A549 (cell line): ENCODE measurements around the gene MGMT. TPM values are rescaled to one million over a fixed set of nuclear protein-coding genes. Genes with fewer than 3 reads are reported as not detected.
A peak's percentile ranks its signal among the peaks of the same experiment; 100 is the strongest.

ENCODE experiments used
- ATAC-seq, 2 experiments: fragments of 200-7000 bp in 1 of 2; fragments of >200 bp in 1 of 2; cut with Nextera tagmentation in 1 of 2; cut with Tn5 transposase in 1 of 2; 3 replicates each; pipeline versions ENCODE4 v1.8.0 to v1.9.1; 2018 to 2020; ENCODE audit warnings: mild to moderate bottlenecking in 1 of 2, moderate library complexity in 1 of 2
- CTCF ChIA-PET: fragments of 300-600 bp; sonication (Branson Sonifier 250); formaldehyde crosslinking; extraction: SDS; loops from one replicate; lab custom pipeline; 2021; ENCODE audit warnings: antibody characterized with exemption, inconsistent platforms; lab: Yijun Ruan, JAX
- POLR2A ChIA-PET: fragments of 350-600 bp; formaldehyde crosslinking; extraction: SDS; loops from one replicate; lab custom pipeline; 2021; ENCODE audit warnings: antibody characterized with exemption, inconsistent platforms; lab: Yijun Ruan, JAX
- DNase-seq, 2 experiments: peaks; one replicate each; pipeline versions ENCODE4 v3.0.0 to v3.0.0-alpha.2; 2011 to 2016; ENCODE audit warnings: low read depth in 1 of 2, low spot score in 1 of 2
- FAIRE-seq: peaks from 2 replicates; lab custom pipeline; 2011; peaks lifted over from hg19 to GRCh38; lab: Jason Lieb, UNC
- H3K27ac ChIP-seq, 2 experiments: fragments of >200 bp; sonication (Bioruptor Twin); formaldehyde crosslinking; 3 replicates each; pipeline ENCODE4 v1.5.1; 2016 to 2017
- H3K4me1 ChIP-seq: fragments of >200 bp; sonication (Bioruptor Twin); formaldehyde crosslinking; 3 replicates; pipeline ENCODE4 v1.6.1; 2016
- H3K4me2 ChIP-seq: fragments of >200 bp; sonication (Bioruptor Twin); formaldehyde crosslinking; 3 replicates; pipeline ENCODE4 v1.6.1; 2016
- H3K4me3 ChIP-seq: fragments of >200 bp; sonication (Bioruptor Twin); formaldehyde crosslinking; 3 replicates; pipeline ENCODE4 v1.5.1; 2016
- H3K9me3 ChIP-seq: fragments of >200 bp; sonication (Bioruptor Twin); formaldehyde crosslinking; 3 replicates; pipeline ENCODE4 v1.6.1; 2016
- BHLHE40 ChIP-seq: IDR thresholded peaks from 2 replicates; pipeline ENCODE4 v1.6.1; 2012; ENCODE audit warnings: low read depth, low read length, inconsistent platforms
- CBX8 ChIP-seq: fragments of 200-600 bp; sonication (generic); IDR thresholded peaks from 2 replicates; pipeline ENCODE4 v1.6.1; 2016
- CEBPB ChIP-seq, 2 experiments: fragments of >200 bp in 1 of 2; sonication (Bioruptor Twin) in 1 of 2; formaldehyde crosslinking in 1 of 2; IDR thresholded peaks; 2 replicates each; pipeline ENCODE4 v1.6.1; 2012 to 2016
- CHD2 ChIP-seq: fragments of 150-350 bp; IDR thresholded peaks from 2 replicates; pipeline ENCODE4 v1.6.1; 2014; ENCODE audit warnings: low read length; ENCODE audit not compliant: partially characterized antibody
- CHD4 ChIP-seq: fragments of 200-600 bp; sonication (generic); IDR thresholded peaks from 2 replicates; pipeline ENCODE4 v1.6.1; 2016; ENCODE audit warnings: antibody characterized with exemption, mild to moderate bottlenecking, borderline replicate concordance
- EHF ChIP-seq: fragments of 250-450 bp; sonication (Bioruptor Pico); IDR thresholded peaks from 2 replicates; pipeline ENCODE4 v1.5.0; 2020; ENCODE audit warnings: mild to moderate bottlenecking
- EHMT2 ChIP-seq: fragments of 200-600 bp; sonication (generic); IDR thresholded peaks from 2 replicates; pipeline ENCODE4 v1.6.1; 2016; ENCODE audit warnings: antibody characterized with exemption, low read depth, mild to moderate bottlenecking, moderate library complexity
- FOSL2 ChIP-seq, 2 experiments: fragments of 450-650 bp in 1 of 2; fragments of >200 bp in 1 of 2; sonication (Bioruptor Twin) in 1 of 2; formaldehyde crosslinking; IDR thresholded peaks; 2 replicates each; pipeline versions ENCODE4 v1.5.0 to v1.6.1; 2016 to 2020; ENCODE audit warnings: mild to moderate bottlenecking in 1 of 2, moderate library complexity in 1 of 2
- FOXS1 ChIP-seq: fragments of 250-450 bp; sonication (Bioruptor Pico); IDR thresholded peaks from 2 replicates; pipeline ENCODE4 v1.5.0; 2020; ENCODE audit warnings: mild to moderate bottlenecking, moderate library complexity
- GATA3 ChIP-seq: IDR thresholded peaks from 2 replicates; pipeline ENCODE4 v1.6.1; 2012; ENCODE audit warnings: borderline replicate concordance
- HDAC2 ChIP-seq: fragments of 200-600 bp; sonication (generic); IDR thresholded peaks from 2 replicates; pipeline ENCODE4 v1.6.1; 2016
- HMGXB4 ChIP-seq: fragments of 250-450 bp; sonication (Bioruptor Pico); IDR thresholded peaks from 2 replicates; pipeline ENCODE4 v1.5.0; 2021; ENCODE audit warnings: mild to moderate bottlenecking, moderate library complexity, borderline replicate concordance
- HOXA7 ChIP-seq: fragments of 250-450 bp; sonication (Bioruptor Pico); IDR thresholded peaks from 2 replicates; pipeline ENCODE4 v1.5.0; 2020; ENCODE audit warnings: mild to moderate bottlenecking, moderate library complexity
- HOXB13 ChIP-seq: fragments of 250-450 bp; sonication (Bioruptor Pico); IDR thresholded peaks from 2 replicates; pipeline ENCODE4 v1.5.0; 2020; ENCODE audit warnings: low read depth, mild to moderate bottlenecking, moderate library complexity
- HOXB5 ChIP-seq: fragments of 250-450 bp; sonication (Bioruptor Pico); IDR thresholded peaks from 2 replicates; pipeline ENCODE4 v1.5.0; 2020; ENCODE audit warnings: mild to moderate bottlenecking, moderate library complexity
- JUN ChIP-seq, 2 experiments: fragments of >200 bp; sonication (Bioruptor Twin); formaldehyde crosslinking; IDR thresholded peaks; 2 replicates in 1 of 2; 3 replicates in 1 of 2; pipeline ENCODE4 v1.6.1; 2016 to 2017
- JUNB ChIP-seq: fragments of >200 bp; sonication (Bioruptor Twin); formaldehyde crosslinking; IDR thresholded peaks from 2 replicates; pipeline ENCODE4 v1.6.1; 2016
- KDM1A ChIP-seq: fragments of 200-600 bp; sonication (generic); IDR thresholded peaks from 2 replicates; pipeline ENCODE4 v1.6.1; 2016; ENCODE audit warnings: low read depth, mild to moderate bottlenecking
- NFE2L2 ChIP-seq: fragments of 150-350 bp; conservative IDR thresholded peaks from 2 replicates; pipeline ENCODE4 v1.6.1; 2014; ENCODE audit warnings: low read length
- NPAS2 ChIP-seq: fragments of 250-450 bp; sonication (Bioruptor Pico); IDR thresholded peaks from 2 replicates; pipeline ENCODE4 v1.8.0; 2022; ENCODE audit warnings: mild to moderate bottlenecking, moderate library complexity, borderline replicate concordance
- NR3C1 ChIP-seq: fragments of >200 bp; sonication (Bioruptor Twin); formaldehyde crosslinking; IDR thresholded peaks from 3 replicates; pipeline ENCODE4 v1.6.1; 2017
- PBX3 ChIP-seq: IDR thresholded peaks from 2 replicates; pipeline ENCODE4 v1.6.1; 2012
- PHF8 ChIP-seq: fragments of 200-600 bp; sonication (generic); IDR thresholded peaks from 2 replicates; pipeline ENCODE4 v1.6.1; 2016; ENCODE audit warnings: low read depth, mild to moderate bottlenecking, antibody characterized with exemption, moderate library complexity, borderline replicate concordance
- RAD21 ChIP-seq, 2 experiments: fragments of >200 bp in 1 of 2; sonication (Bioruptor Twin) in 1 of 2; formaldehyde crosslinking in 1 of 2; IDR thresholded peaks in 1 of 2; conservative IDR thresholded peaks in 1 of 2; 2 replicates in 1 of 2; 3 replicates in 1 of 2; pipeline ENCODE4 v1.6.1; 2012 to 2018; ENCODE audit warnings: inconsistent platforms in 1 of 2
- TFCP2L1 ChIP-seq: fragments of 250-450 bp; sonication (Bioruptor Pico); IDR thresholded peaks from 2 replicates; pipeline ENCODE4 v1.5.0; 2021; ENCODE audit warnings: mild to moderate bottlenecking
- TP53 ChIP-seq: fragments of 250-450 bp; sonication (Bioruptor Pico); IDR thresholded peaks from 2 replicates; pipeline ENCODE4 v1.5.0; 2021; ENCODE audit warnings: mild to moderate bottlenecking, moderate library complexity
- WGBS: methylation state at CpG from one replicate; pipeline ENCODE4 v1.1.6; 2017; ENCODE audit errors: missing lambda C conversion rate; 5-methylcytosine and 5-hydroxymethylcytosine counted together
- polyA plus RNA-seq, 4 experiments: library from polyadenylated mRNA; depleted of rRNA in 3 of 4; stranded (reverse); fragments of >200 nt; fragmentation: RNase III in 1 of 4; extraction: RNeasy Plus Mini Kit Qiagen cat#74134 plus additional on column Dnase treatment in 1 of 4; gene quantifications; 2 replicates in 3 of 4; 3 replicates in 1 of 4; pipeline ENCODE4 v1.2.3, GENCODE V29; 2011 to 2017
- TF ChIP-seq, protein P1 (sequence below): fragments of >200 bp; sonication (Bioruptor Twin); formaldehyde crosslinking; IDR thresholded peaks from 3 replicates; pipeline ENCODE4 v1.5.1; 2016

MGMT gene
- polyA plus RNA-seq, 2 of the 4 experiments (the other 2 are of a cell fraction): 4.9 to 5.2 TPM

DNA sequence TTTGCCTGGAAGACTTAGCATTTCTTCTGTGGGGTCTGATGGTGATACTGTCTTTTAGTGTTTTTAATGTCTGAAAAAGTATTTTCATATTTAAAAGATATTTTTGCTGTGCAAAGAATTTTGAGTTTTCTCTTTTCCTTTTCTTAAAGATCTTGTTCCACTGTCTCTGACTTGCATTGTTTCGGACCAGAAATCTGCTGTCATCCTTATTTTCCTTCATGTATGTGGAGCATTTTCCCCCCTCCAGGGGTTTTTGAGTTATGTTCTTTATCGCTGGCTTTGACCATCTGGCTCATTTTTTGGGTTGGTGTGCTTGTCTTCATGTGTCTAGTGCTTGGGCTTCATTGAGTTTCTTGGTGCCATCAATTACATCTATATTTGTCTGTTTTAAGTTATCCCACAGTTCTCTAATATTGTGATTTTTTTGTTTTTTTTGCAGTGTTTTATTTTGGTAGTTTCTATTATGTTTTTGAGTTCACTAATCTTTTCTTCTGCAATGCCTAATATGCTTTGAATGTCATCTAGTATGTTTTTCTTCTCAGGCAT, 119.9 kb downstream of the MGMT start:
- Histone ChIP-seq H3K9me3 (peaks cover 21% of the 10 kb centered on the region), H3K4me3 (no peak overlapping the region), H3K4me1 (no peaks in the 10 kb centered on the region), H3K4me2 (no peak overlapping the region), H3K27ac (no peak overlapping the region)
- ChIA-PET POLR2A (no interaction called here), CTCF (no interaction called here)
- 21% methylated on average over 2 of the region's 2 CpGs for WGBS
- DNase-seq (peak in 1 of 2 experiments; percentile 13), FAIRE-seq (no peak), ATAC-seq (no peak)
- no peak for TF ChIP-seq HOXB13 (CRISPR knock-in tag)
- no peak for TF ChIP-seq HOXB5 (CRISPR knock-in tag)
- no peak for TF ChIP-seq GATA3
- TF ChIP-seq CEBPB (IDR thresholded peaks at IDR 0.05): no peak
- TF ChIP-seq TP53 (CRISPR knock-in tag): no peak
- no peak for TF ChIP-seq CBX8
- TF ChIP-seq HOXA7 (CRISPR knock-in tag): no peak
- no peak for TF ChIP-seq KDM1A
- TF ChIP-seq, protein P1, sequence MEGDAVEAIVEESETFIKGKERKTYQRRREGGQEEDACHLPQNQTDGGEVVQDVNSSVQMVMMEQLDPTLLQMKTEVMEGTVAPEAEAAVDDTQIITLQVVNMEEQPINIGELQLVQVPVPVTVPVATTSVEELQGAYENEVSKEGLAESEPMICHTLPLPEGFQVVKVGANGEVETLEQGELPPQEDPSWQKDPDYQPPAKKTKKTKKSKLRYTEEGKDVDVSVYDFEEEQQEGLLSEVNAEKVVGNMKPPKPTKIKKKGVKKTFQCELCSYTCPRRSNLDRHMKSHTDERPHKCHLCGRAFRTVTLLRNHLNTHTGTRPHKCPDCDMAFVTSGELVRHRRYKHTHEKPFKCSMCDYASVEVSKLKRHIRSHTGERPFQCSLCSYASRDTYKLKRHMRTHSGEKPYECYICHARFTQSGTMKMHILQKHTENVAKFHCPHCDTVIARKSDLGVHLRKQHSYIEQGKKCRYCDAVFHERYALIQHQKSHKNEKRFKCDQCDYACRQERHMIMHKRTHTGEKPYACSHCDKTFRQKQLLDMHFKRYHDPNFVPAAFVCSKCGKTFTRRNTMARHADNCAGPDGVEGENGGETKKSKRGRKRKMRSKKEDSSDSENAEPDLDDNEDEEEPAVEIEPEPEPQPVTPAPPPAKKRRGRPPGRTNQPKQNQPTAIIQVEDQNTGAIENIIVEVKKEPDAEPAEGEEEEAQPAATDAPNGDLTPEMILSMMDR: no peak
- TF ChIP-seq HMGXB4 (CRISPR knock-in tag): no peak
- TF ChIP-seq NFE2L2: no peak
- no peak for TF ChIP-seq CHD2
- TF ChIP-seq PBX3: no peak
- no peak for TF ChIP-seq PHF8
- TF ChIP-seq EHMT2: no peak
- TF ChIP-seq CHD4: no peak

GRCh38 chr10:129589546-129589945, 122.5 kb downstream of the MGMT start:
- WGBS: 58% methylated on average over 8 of the region's 9 CpGs
- Histone ChIP-seq H3K4me1 (no peaks in the 10 kb centered on the region), H3K4me3 (no peak overlapping the region), H3K27ac (no peak overlapping the region), H3K9me3 (peaks cover 21% of the 10 kb centered on the region), H3K4me2 (no peak overlapping the region)
- FAIRE-seq (no peak), ATAC-seq (no peak), DNase-seq (no peak)
- POLR2A ChIA-PET: no interaction called here
- CTCF ChIA-PET: no interaction called here
- no peak for TF ChIP-seq JUN (IDR thresholded peaks at IDR 0.05)
- TF ChIP-seq HOXB13 (CRISPR knock-in tag): no peak
- TF ChIP-seq TFCP2L1 (CRISPR knock-in tag): no peak
- no peak for TF ChIP-seq HDAC2

- Histone ChIP-seq H3K4me2 (no peak overlapping the region), H3K27ac (no peak overlapping the region), H3K9me3 (peaks cover 2% of the 10 kb centered on the region; the same call in 1 of the 3 replicates), H3K4me3 (no peak overlapping the region), H3K4me1 (no peaks in the 10 kb centered on the region)
- DNase-seq: no peak
- FAIRE-seq: no peak
- ATAC-seq: no peak
- WGBS: 63% methylated on average over 3 of the region's 3 CpGs
- ChIA-PET POLR2A (no interaction called here), CTCF (no interaction called here)
- TF ChIP-seq FOXS1 (CRISPR knock-in tag): no peak
- TF ChIP-seq CHD4: no peak
- no peak for TF ChIP-seq TFCP2L1 (CRISPR knock-in tag)
- TF ChIP-seq NPAS2 (CRISPR knock-in tag): no peak
- TF ChIP-seq JUNB: no peak
- TF ChIP-seq NR3C1: no peak
- no peak for TF ChIP-seq RAD21 (conservative IDR thresholded peaks at IDR 0.05 in 1 of 2, IDR thresholded peaks at IDR 0.05 in 1 of 2)
- no peak for TF ChIP-seq TP53 (CRISPR knock-in tag)
- TF ChIP-seq BHLHE40: no peak
- TF ChIP-seq CHD2: no peak
- TF ChIP-seq, protein P1: no peak
- TF ChIP-seq FOSL2 (IDR thresholded peaks at IDR 0.05): no peak
- TF ChIP-seq FOSL2 (CRISPR knock-in tag; IDR thresholded peaks at IDR 0.05): no peak
- no peak for TF ChIP-seq EHF (CRISPR knock-in tag)
Measured at GRCh38 chr10:129593953-129594352, 126.9 kb downstream of the MGMT start.
